Astrocyte (in vitro differentiated cells and primary cell): Measurements from ENCODE around the gene SLC29A3.

Source experiments
- CTCF ChIP-seq: IDR thresholded peaks from 2 replicates; pipeline ENCODE4 v1.5.1; 2011; ENCODE audit warnings: low read depth, mild to moderate bottlenecking, inconsistent platforms, low read length, moderate library complexity; ENCODE audit not compliant: insufficient read depth
- EZH2 ChIP-seq: IDR thresholded peaks from 2 replicates; pipeline ENCODE4 v1.6.1; 2012; ENCODE audit warnings: mild to moderate bottlenecking, low read length, inconsistent platforms; ENCODE audit not compliant: insufficient read depth

GRCh38 chr10:71296086-71296485 lies 23.0 kb upstream of the SLC29A3 start:
- TF ChIP-seq CTCF (no peak), EZH2 (no peak)
